Endometrium (tissue), 2 donors: Measurements from ENCODE around the gene EARS2.

Experiments
- FAIRE-seq: peaks from 2 replicates; lab custom pipeline; 2012; peaks lifted over from hg19 to GRCh38; lab: Jason Lieb, UNC
- donor health status: control.
- donor health status: control.

EARS2 gene

DNA sequence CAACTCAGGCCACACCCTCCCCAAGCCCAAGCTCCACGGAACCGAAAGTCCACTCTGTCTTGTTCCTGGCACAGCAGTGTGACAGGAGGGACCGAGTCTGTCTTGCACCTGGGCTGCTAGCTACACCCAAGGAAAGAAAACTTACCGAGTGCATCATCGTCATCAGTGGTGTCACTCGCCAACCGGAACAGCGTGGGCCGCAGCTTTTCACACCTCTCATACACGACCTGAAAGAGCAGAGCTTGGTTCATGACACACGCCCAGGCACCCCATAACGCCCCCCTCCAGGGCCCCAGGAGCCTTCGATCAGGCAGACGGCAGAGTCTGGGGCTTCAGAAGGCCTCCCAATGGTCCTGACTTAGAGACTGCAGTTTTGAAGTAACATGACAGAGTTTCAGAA, 74.4 kb downstream of the EARS2 start:
- no peak for FAIRE-seq

DNA sequence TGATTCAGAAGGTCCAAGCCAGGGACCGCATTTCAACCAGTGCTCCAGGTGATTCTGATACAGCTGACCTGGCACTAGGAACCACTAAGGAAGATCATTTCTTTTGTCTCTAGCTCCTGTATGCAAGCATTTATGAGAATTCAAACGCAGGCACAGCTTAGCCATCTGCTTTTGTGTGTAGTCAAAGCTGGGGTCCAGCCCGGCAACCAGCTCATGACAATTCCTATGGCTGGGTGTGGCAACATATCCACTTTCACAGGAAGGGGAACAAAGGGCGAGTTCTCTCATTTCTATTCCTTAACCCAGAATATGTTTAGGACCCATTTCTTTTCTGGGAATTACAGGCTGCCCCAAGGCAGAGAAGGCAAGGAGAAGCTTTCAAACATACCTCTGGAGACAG, 76.9 kb downstream of the EARS2 start:
- FAIRE-seq = no peak

DNA sequence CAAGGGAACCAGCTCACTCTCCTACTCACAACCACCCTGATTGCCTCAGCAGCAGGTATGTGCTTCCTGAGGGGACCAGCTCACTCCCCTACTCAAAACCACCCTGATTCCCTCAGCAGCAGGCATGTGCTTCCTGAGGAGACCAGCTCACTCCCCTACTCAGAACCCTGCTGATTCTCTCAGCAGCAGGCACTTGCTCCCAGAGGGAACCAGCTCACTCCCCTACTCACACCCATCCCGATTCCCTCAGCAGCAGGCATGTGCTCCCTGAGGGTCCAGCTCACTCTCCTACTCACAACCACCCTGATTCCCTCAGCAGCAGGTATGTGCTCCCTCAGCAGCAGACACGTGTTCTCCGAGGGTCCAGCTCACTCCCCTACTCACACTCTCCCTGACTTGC, 78.0 kb downstream of the EARS2 start:
- no peak for FAIRE-seq

DNA sequence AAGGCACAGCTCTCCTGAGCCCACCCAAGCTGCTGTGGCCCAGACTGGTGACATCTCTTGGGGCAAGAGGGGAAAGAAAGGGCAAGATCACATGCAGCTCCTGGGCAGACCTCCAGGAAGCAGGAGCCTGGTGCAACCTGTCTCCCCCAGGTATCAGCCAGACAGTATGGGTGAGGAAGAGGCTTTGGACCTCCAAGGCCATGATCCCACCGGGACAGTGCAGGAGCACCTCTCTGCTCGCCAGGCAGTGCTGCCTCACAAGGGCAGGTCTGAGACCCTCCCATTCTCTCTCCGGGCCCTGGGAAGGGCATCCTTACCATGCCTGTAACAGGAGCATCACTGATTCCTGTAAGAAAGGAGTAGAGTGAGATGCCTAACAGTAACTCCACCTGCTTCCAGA, 78.6 kb downstream of the EARS2 start:
- no peak for FAIRE-seq

DNA sequence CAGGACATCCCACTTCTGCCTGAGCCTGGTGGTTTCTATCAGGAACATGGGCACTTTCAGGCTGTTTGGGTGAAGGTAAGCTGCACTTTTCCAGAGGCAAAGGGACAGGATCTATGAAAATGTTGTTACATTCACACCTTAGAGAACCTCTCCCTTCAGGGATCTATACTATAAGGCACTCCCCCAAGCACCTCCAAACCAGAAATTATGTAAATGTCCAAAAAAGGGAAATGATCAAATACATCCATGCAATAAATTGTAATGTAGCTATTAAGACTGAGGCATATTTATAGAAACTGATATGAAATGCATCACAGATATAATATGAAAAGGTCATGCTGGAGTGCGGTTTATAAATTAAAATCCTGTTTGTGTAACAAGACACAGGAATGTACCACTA, 80.9 kb downstream of the EARS2 start:
- FAIRE-seq = no peak
